Measurements from ENCODE around the gene PTPRCAP.

DNA sequence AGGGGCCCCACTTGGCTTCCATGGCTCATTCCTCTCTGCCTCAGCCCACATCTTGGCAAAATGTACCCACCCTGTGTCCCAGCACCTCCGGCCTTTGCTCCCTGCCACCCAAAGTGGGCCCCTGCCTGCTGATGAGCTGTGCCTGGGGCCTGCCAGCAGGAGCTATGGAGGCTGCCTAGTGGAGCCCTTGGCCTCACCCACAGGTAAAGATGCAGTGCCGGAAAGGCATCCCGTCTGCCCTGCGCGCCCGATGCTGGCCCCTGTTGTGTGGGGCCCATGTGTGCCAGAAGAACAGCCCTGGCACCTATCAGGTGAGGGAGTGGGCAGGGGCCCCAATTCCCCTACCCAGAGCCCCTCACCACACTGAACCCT is 32.3 kb downstream of the PTPRCAP start:
- TF ChIP-seq RXRA (IDR thresholded peaks at IDR 0.05) (no peak), FOXA1 (IDR thresholded peaks at IDR 0.05) (no peak)
- TF ChIP-seq, protein P1, sequence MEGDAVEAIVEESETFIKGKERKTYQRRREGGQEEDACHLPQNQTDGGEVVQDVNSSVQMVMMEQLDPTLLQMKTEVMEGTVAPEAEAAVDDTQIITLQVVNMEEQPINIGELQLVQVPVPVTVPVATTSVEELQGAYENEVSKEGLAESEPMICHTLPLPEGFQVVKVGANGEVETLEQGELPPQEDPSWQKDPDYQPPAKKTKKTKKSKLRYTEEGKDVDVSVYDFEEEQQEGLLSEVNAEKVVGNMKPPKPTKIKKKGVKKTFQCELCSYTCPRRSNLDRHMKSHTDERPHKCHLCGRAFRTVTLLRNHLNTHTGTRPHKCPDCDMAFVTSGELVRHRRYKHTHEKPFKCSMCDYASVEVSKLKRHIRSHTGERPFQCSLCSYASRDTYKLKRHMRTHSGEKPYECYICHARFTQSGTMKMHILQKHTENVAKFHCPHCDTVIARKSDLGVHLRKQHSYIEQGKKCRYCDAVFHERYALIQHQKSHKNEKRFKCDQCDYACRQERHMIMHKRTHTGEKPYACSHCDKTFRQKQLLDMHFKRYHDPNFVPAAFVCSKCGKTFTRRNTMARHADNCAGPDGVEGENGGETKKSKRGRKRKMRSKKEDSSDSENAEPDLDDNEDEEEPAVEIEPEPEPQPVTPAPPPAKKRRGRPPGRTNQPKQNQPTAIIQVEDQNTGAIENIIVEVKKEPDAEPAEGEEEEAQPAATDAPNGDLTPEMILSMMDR (IDR thresholded peaks at IDR 0.05; ENCODE audit: low read depth, low read length, missing input control): no peak

Measured in liver (tissue), 3 donors.